Tibial artery (tissue), 4 donors: ENCODE data around the gene MBD3L2.

Experiments
- DNase-seq, 2 donors: peaks; one replicate each; pipeline ENCODE4 v3.0.0-alpha.2; 2019
- H3K27ac ChIP-seq, 2 donors: fragments of 200-600 bp; sonication (generic) in 1 of 2; 1 replicate in 1 of 2; 2 replicates in 1 of 2; pipeline ENCODE4 v1.5.1; 2018 to 2019; ENCODE audit warnings: mild to moderate bottlenecking in 1 of 2
- H3K27me3 ChIP-seq, 2 donors: fragments of 200-600 bp; sonication (generic) in 1 of 2; one replicate each; pipeline versions ENCODE4 v1.5.1 to v1.6.0; 2016 to 2019
- H3K36me3 ChIP-seq, 3 donors: fragments of 200-600 bp; sonication (generic) in 2 of 3; one replicate each; pipeline ENCODE4 v1.5.1; 2016 to 2019; ENCODE audit warnings: mild to moderate bottlenecking in 2 of 3
- H3K4me1 ChIP-seq, 4 donors: fragments of 200-600 bp; sonication (generic) in 2 of 4; 1 replicate in 3 of 4; 2 replicates in 1 of 4; pipeline ENCODE4 v1.5.1; 2016 to 2019
- H3K4me3 ChIP-seq, 2 donors: fragments of 200-600 bp; sonication (generic) in 1 of 2; 1 replicate in 1 of 2; 2 replicates in 1 of 2; pipeline ENCODE4 v1.5.1; 2018 to 2019; ENCODE audit warnings: mild to moderate bottlenecking in 2 of 2
- H3K9me3 ChIP-seq, 3 donors: fragments of 200-600 bp; sonication (generic) in 1 of 3; one replicate each; pipeline ENCODE4 v1.5.1; 2016 to 2019
- CTCF ChIP-seq, 2 experiments: fragments of 200-600 bp in 1 of 2; fragments of 450-650 bp in 1 of 2; IDR thresholded peaks; one replicate each; pipeline ENCODE4 v1.5.1; 2017 to 2019; ENCODE audit warnings: antibody characterized with exemption in 2 of 2, mild to moderate bottlenecking in 1 of 2, moderate library complexity in 1 of 2
- intact Hi-C: fragments of 100-400 bp; cut with DNase I; formaldehyde crosslinking; loops from one replicate; pipeline ENCODE4 v1.15.0; 2023; ENCODE audit warnings: low total_unique reads

Gene MBD3L2

GRCh38 chr19:7072541-7072940 lies 23.4 kb downstream of the MBD3L2 start:
- H3K9me3 ChIP-seq = peaks cover 0 to 28% (median 26%) of the 10 kb centered on the region in 3 donors
- intact Hi-C loops = no loop called here
- no peak for DNase-seq
- no peaks in the 10 kb centered on the region for H3K27me3 ChIP-seq
- no peak overlapping the region for H3K27ac ChIP-seq
- H3K4me3 ChIP-seq = no peak overlapping the region
- H3K4me1 ChIP-seq = peaks cover 0 to 11% (median 5%) of the 10 kb centered on the region in 4 donors
- peaks cover 65 to 68% (median 67%) of the 10 kb centered on the region in 3 donors for H3K36me3 ChIP-seq
- TF ChIP-seq CTCF (IDR thresholded peaks at IDR 0.05) = no peak

- intact Hi-C loops = no loop called here
- Histone ChIP-seq H3K4me3 (no peak overlapping the region), H3K36me3 (peaks cover 87 to 91% (median 90%) of the 10 kb centered on the region in 3 donors), H3K9me3 (peaks cover 7 to 50% (median 48%) of the 10 kb centered on the region in 3 donors), H3K27ac (no peak overlapping the region), H3K27me3 (no peaks in the 10 kb centered on the region), H3K4me1 (peaks cover 0 to 11% (median 5%) of the 10 kb centered on the region in 4 donors)
- DNase-seq = no peak
- TF ChIP-seq CTCF (IDR thresholded peaks at IDR 0.05) = no peak
Observed at GRCh38 chr19:7074705-7075282, 25.7 kb downstream of the MBD3L2 start.

- peaks cover 12 to 64% (median 62%) of the 10 kb centered on the region in 3 donors for H3K9me3 ChIP-seq
- H3K27ac ChIP-seq = no peak overlapping the region
- H3K27me3 ChIP-seq = no peaks in the 10 kb centered on the region
- no peak for TF ChIP-seq CTCF (IDR thresholded peaks at IDR 0.05)
- H3K36me3 ChIP-seq = peaks cover 97 to 100% (median 100%) of the 10 kb centered on the region in 3 donors
- DNase-seq = no peak
- intact Hi-C loops = no loop called here
- no peak overlapping the region for H3K4me3 ChIP-seq
- H3K4me1 ChIP-seq = no peaks in the 10 kb centered on the region
Observed at GRCh38 chr19:7076151-7076550, 27.0 kb downstream of the MBD3L2 start.

- intact Hi-C loops = no loop called here
- Histone ChIP-seq H3K4me1 (no peaks in the 10 kb centered on the region), H3K27me3 (no peaks in the 10 kb centered on the region), H3K36me3 (peaks cover 100% of the 10 kb centered on the region in 3 donors), H3K4me3 (no peak overlapping the region), H3K27ac (no peak overlapping the region), H3K9me3 (peaks cover 17 to 82% (median 80%) of the 10 kb centered on the region in 3 donors)
- TF ChIP-seq CTCF (IDR thresholded peaks at IDR 0.05) = no peak
- no peak for DNase-seq
Observed at GRCh38 chr19:7078008-7078407, 28.9 kb downstream of the MBD3L2 start.

- Histone ChIP-seq H3K36me3 (peaks cover 70 to 94% (median 89%) of the 10 kb centered on the region in 3 donors), H3K4me1 (no peaks in the 10 kb centered on the region), H3K9me3 (peaks cover 47 to 99% (median 89%) of the 10 kb centered on the region in 3 donors), H3K4me3 (no peak overlapping the region), H3K27me3 (no peaks in the 10 kb centered on the region), H3K27ac (no peak overlapping the region)
- DNase-seq = no peak
- intact Hi-C loops = no loop called here
- no peak for TF ChIP-seq CTCF (IDR thresholded peaks at IDR 0.05)
Observed at GRCh38 chr19:7083076-7083956, 34.2 kb downstream of the MBD3L2 start.
